Transverse colon (tissue), 4 donors: Measurements from ENCODE around the gene TLL2. TPM values are rescaled to one million over a fixed set of nuclear protein-coding genes. Genes with fewer than 3 reads are reported as not detected.

Source experiments
- DNase-seq: peaks from one replicate; pipeline ENCODE4 v3.0.0-alpha.2; 2019
- H3K27ac ChIP-seq, 4 donors: fragments of 200-600 bp; sonication (generic); 2 replicates each; pipeline ENCODE4 v1.5.1; 2016 to 2018; ENCODE audit warnings: inconsistent platforms in 4 of 4
- H3K27me3 ChIP-seq: fragments of 200-600 bp; sonication (generic); 2 replicates; pipeline ENCODE4 v1.5.1; 2017; ENCODE audit warnings: inconsistent platforms
- H3K36me3 ChIP-seq, 4 donors: fragments of 200-600 bp; sonication (generic); 2 replicates each; pipeline ENCODE4 v1.5.1; 2017 to 2019; ENCODE audit warnings: inconsistent platforms in 4 of 4
- H3K4me1 ChIP-seq, 4 donors: fragments of 200-600 bp; sonication (generic); 2 replicates each; pipeline ENCODE4 v1.5.1; 2017 to 2020; ENCODE audit warnings: inconsistent platforms in 4 of 4
- H3K4me3 ChIP-seq, 4 donors: fragments of 200-600 bp; sonication (generic); 1 replicate in 1 of 4; 2 replicates in 3 of 4; pipeline versions ENCODE4 v1.5.1 to v1.6.1; 2017 to 2019; ENCODE audit warnings: inconsistent platforms in 4 of 4
- H3K9me3 ChIP-seq, 2 donors: fragments of 200-600 bp; sonication (generic); 2 replicates each; pipeline ENCODE4 v1.5.1; 2017 to 2019; ENCODE audit warnings: inconsistent platforms in 2 of 2
- EP300 ChIP-seq: sonication (generic); formaldehyde crosslinking; IDR thresholded peaks from one replicate; pipeline ENCODE4 v1.6.1; 2017; ENCODE audit warnings: antibody characterized with exemption, low read depth
- POLR2A ChIP-seq: fragments of 450-650 bp; IDR thresholded peaks from one replicate; pipeline ENCODE4 v1.6.1; 2016; ENCODE audit warnings: antibody characterized with exemption, mild to moderate bottlenecking, moderate library complexity
- POLR2AphosphoS5 ChIP-seq, 3 donors: sonication (generic); formaldehyde crosslinking; IDR thresholded peaks; one replicate each; pipeline ENCODE4 v1.6.1; 2016; ENCODE audit warnings: antibody characterized with exemption in 3 of 3
- WGBS, 2 donors: methylation state at CpG; one replicate each; pipeline ENCODE4 v1.1.5; 2018; ENCODE audit warnings: low coverage in 1 of 2; 5-methylcytosine and 5-hydroxymethylcytosine counted together
- in situ Hi-C, 4 donors: fragments of 200-750 bp; cut with MboI; loops; one replicate each; pipeline versions ENCODE4 v1.15.0 to v1.15.1; 2017; ENCODE audit warnings: low sequenced_read_pairs in 3 of 4, low pct_ligation_motif_present in 1 of 4, low pct_unique_long_range_greater_than_20kb in 1 of 4
- intact Hi-C: fragments of 100-400 bp; cut with DNase I; formaldehyde crosslinking; loops from one replicate; pipeline ENCODE4 v1.15.1; 2023; ENCODE audit warnings: low total_unique reads
- total RNA-seq, 4 donors: library from RNA; depleted of rRNA; stranded (reverse); fragments of >200 nt; gene quantifications; one replicate each; pipeline ENCODE4 v1.1.0, GENCODE V29; 2016
- TF ChIP-seq, protein P1 (sequence below), 5 experiments: fragments of 200-600 bp in 3 of 5; fragments of 450-650 bp in 2 of 5; sonication (generic) in 3 of 5; IDR thresholded peaks; 1 replicate in 2 of 5; 2 replicates in 3 of 5; pipeline ENCODE4 v1.5.1; 2016 to 2017; ENCODE audit warnings: antibody characterized with exemption in 5 of 5, inconsistent platforms in 3 of 5, mild to moderate bottlenecking in 2 of 5, moderate library complexity in 1 of 5

TLL2 gene
- total RNA-seq, 4 donors from 2014 or later = 0.32 to 0.96 TPM; not detected in 2

DNA sequence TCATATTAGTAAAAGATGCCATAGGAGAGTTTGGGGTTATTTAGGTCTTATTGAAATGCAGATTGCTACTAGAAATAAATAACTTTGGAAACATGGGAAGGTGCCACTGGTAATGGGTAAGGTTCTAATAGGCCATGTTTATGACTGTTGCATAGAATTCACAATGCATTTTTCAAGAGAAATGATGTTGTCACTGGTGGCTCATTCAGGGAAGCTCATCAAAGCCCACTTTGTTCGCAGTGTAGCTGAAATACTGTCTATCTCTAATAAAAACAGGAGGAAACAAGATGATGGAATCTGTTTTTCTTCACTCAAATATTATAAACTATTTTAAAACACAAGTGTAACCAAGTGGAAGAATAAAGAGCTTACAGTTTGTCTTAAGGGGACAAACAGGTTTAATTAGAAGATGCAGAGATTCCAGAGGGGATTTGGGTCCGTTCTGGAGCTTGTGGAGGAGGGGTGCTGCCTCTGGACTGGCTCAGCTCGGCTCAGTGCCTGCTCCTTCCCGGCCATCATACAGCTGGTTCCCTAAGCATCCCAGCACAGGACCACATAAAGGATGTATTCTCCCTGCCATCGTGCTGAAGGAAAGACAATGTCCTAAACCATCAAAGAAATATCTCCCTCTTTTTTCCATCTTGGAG lies 175.3 kb downstream of the TLL2 start:
- TF ChIP-seq POLR2A (no peak), EP300 (no peak), POLR2AphosphoS5 (IDR thresholded peaks at IDR 0.05) (no peak)
- TF ChIP-seq, protein P1, sequence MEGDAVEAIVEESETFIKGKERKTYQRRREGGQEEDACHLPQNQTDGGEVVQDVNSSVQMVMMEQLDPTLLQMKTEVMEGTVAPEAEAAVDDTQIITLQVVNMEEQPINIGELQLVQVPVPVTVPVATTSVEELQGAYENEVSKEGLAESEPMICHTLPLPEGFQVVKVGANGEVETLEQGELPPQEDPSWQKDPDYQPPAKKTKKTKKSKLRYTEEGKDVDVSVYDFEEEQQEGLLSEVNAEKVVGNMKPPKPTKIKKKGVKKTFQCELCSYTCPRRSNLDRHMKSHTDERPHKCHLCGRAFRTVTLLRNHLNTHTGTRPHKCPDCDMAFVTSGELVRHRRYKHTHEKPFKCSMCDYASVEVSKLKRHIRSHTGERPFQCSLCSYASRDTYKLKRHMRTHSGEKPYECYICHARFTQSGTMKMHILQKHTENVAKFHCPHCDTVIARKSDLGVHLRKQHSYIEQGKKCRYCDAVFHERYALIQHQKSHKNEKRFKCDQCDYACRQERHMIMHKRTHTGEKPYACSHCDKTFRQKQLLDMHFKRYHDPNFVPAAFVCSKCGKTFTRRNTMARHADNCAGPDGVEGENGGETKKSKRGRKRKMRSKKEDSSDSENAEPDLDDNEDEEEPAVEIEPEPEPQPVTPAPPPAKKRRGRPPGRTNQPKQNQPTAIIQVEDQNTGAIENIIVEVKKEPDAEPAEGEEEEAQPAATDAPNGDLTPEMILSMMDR (IDR thresholded peaks at IDR 0.05) = no peak
- Histone ChIP-seq H3K27ac (no peak overlapping the region), H3K4me3 (no peak overlapping the region), H3K4me1 (no peaks in the 10 kb centered on the region), H3K36me3 (no peaks in the 10 kb centered on the region), H3K27me3 (no peaks in the 10 kb centered on the region), H3K9me3 (no peaks in the 10 kb centered on the region)
- in situ Hi-C loops (no loop called here), intact Hi-C loops (no loop called here)
- no peak for DNase-seq
- WGBS, 2 donors = 34 to 60% methylated on average over 5 of the region's 5 CpGs

DNA sequence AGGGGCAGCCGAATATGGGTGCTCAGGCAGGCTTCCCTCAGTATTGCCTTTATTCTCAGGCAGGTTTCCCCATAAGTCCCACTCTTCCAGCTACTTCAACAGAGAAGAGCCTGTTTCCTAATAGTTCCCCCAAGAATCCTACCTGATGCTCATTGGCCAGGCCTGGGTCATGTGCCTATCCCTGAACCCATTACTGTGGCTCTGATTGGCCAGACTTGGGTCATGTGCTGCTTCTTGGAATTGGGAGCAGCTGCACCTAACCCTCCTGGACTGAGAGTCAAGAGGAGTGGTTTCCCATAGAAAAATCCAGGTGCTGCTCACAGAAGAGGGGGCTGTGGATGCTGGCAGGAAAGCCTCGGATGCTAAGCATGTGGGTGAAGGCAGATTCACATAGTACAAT lies 176.6 kb downstream of the TLL2 start:
- no peak for TF ChIP-seq POLR2AphosphoS5 (IDR thresholded peaks at IDR 0.05)
- TF ChIP-seq, protein P1 (IDR thresholded peaks at IDR 0.05) = no peak
- no peak for TF ChIP-seq POLR2A
- TF ChIP-seq EP300 = no peak
- Histone ChIP-seq H3K4me1 (no peaks in the 10 kb centered on the region), H3K36me3 (no peaks in the 10 kb centered on the region), H3K27me3 (peaks cover 5% of the 10 kb centered on the region), H3K4me3 (no peak overlapping the region), H3K27ac (no peak overlapping the region), H3K9me3 (no peaks in the 10 kb centered on the region)
- 95 to 100% methylated on average over 1 to 2 of the region's 2 CpGs for WGBS, 2 donors
- intact Hi-C loops (no loop called here), in situ Hi-C loops (no loop called here)
- DNase-seq = no peak

DNA sequence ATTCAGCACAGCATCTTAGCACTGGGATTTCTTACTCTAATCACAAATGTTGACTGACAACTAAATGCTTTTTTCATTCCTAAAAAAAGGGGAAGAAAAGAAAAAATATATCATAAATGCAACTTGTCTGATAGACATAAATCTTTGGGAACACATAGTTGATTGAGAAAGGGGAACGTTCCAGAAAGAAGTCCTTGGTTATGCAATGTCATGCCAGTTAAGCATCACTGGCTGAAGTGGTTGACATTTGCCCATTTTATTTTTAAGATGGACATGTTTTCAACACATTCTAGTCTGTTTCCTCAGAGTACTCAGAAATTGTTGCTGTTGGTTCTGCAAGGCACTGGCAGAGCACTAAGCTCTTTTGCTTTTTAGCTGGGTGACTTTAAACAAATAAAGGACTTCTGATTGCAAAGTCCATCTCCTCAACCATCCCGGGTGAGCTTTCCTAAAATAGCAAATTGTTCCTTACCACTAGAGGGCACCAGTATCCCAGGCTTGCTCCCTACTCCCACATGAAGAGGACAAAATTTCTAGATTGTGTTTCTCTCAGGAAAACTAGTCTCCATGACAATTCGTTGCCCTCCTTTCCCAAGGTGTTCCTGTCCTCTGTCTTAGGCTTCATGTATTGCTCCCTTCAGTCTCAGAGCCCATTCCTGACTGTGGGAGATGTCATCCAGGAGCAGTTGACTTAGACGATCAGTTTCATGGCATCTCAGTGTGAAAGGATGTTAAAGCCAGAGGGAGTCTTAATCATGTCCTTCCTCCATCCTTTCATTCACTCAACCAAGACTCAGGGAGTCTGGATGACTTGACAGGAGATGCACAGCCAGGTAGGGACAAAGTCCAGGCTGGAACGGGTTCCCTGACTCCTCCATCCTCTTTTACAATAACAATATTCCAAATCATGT lies 178.9 kb downstream of the TLL2 start:
- Histone ChIP-seq H3K4me1 (no peaks in the 10 kb centered on the region), H3K27ac (no peak overlapping the region), H3K9me3 (no peaks in the 10 kb centered on the region), H3K27me3 (peaks cover 5% of the 10 kb centered on the region), H3K4me3 (no peak overlapping the region), H3K36me3 (no peaks in the 10 kb centered on the region)
- WGBS, 2 donors = 33 to 40% methylated on average over 4 to 5 of the region's 5 CpGs
- intact Hi-C loops = no loop called here
- in situ Hi-C loops = no loop called here
- no peak for DNase-seq
- no peak for TF ChIP-seq POLR2A
- TF ChIP-seq, protein P1 (IDR thresholded peaks at IDR 0.05) = peak; percentile 40 to 74 (median 70)

DNA sequence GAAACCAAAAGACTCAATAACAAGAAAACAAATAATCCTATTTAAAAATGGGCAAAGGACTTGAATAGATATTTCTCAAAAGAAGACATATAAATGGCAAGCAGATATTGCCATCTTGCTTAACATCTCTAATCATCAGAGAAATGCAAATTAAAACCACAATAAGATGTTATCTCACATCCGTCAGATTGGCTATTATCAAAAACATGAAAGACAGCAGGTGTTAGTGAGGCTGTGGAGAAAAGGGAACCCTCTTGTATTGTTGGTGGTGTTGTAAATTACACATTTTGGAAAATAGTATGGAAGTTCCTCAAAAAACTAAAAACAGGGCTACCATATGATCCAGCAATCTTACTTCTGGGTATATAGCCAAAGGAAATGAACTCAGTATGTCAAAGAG lies 180.6 kb downstream of the TLL2 start:
- DNase-seq = no peak
- no peaks in the 10 kb centered on the region for H3K9me3 ChIP-seq
- WGBS, 2 donors = 45 to 88% methylated on average over 1 of the region's 1 CpG
- H3K27me3 ChIP-seq = peaks cover 5% of the 10 kb centered on the region
- TF ChIP-seq, protein P1 (IDR thresholded peaks at IDR 0.05) = no peak
- no peak for TF ChIP-seq EP300
- TF ChIP-seq POLR2A = no peak
- TF ChIP-seq POLR2AphosphoS5 (IDR thresholded peaks at IDR 0.05) = no peak
- in situ Hi-C loops = no loop called here
- intact Hi-C loops = no loop called here
- no peak overlapping the region for H3K27ac ChIP-seq
- no peaks in the 10 kb centered on the region for H3K36me3 ChIP-seq
- no peaks in the 10 kb centered on the region for H3K4me1 ChIP-seq
- H3K4me3 ChIP-seq = no peak overlapping the region
